ENCODE results near the gene ALOX12.

ALOX12 gene

GRCh38 chr17:7001318-7001961, 5.6 kb downstream of the ALOX12 start:
- Histone ChIP-seq H3K27ac (ENCODE audit: insufficient read depth, low read depth, low read length, poor library complexity, severe bottlenecking) (no peak overlapping the region), H3K9me3 (ENCODE audit: control insufficient read depth, low read length) (no peaks in the 10 kb centered on the region), H3K4me3 (ENCODE audit: insufficient read depth, low read depth, low read length) (no peak overlapping the region), H3K36me3 (ENCODE audit: control insufficient read depth, insufficient read depth, low read length) (no peaks in the 10 kb centered on the region), H3K4me1 (ENCODE audit: control insufficient read depth, insufficient read depth, low read length) (no peaks in the 10 kb centered on the region), H3K27me3 (ENCODE audit: control insufficient read depth, insufficient read depth, low read length, poor library complexity, severe bottlenecking) (peaks cover 7% of the 10 kb centered on the region)
- WGBS, 2 experiments: 67 to 73% methylated on average over 10 of the region's 10 CpGs

DNA sequence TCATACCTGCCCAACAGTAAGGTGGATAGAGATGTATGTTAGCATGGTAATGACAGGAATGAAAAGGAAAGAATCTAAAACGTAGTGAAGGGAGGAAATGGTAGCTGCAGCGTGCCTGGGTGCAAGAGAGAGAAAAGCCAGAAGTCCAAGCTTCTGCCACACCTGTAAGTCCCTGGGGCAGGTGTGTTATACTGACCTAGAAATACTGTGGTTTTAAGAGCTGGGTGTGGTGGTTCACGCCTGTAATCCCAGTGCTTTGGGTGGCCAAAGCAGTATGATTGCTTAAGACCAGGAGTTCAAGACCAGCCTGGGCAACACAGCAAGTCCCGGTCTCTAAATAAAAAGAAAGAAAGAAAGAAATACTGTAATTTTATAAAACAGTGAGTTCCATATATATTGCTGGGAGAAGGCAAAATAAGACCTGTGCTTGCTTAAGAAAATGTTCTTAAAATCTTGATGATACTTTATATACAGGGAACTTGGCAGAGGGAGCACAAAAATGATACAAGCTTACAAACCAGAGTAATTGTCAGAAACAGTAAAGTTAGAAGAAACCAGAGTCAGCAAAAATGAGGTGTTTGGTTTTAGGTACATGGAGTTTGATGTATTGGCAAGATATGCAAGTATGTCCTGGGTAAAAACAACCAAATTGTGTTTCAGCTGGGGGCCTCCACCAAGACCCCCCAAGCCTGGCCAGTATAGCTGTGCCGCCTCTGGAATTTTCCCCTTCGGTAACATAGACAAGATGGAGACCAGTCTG, 6.6 kb downstream of the ALOX12 start:
- Histone ChIP-seq H3K27me3 (ENCODE audit: control insufficient read depth, insufficient read depth, low read length, poor library complexity, severe bottlenecking) (no peaks in the 10 kb centered on the region), H3K27ac (ENCODE audit: insufficient read depth, low read depth, low read length, poor library complexity, severe bottlenecking) (no peak overlapping the region), H3K9me3 (ENCODE audit: control insufficient read depth, low read length) (no peaks in the 10 kb centered on the region), H3K4me3 (ENCODE audit: insufficient read depth, low read depth, low read length) (no peak overlapping the region), H3K36me3 (ENCODE audit: control insufficient read depth, insufficient read depth, low read length) (no peaks in the 10 kb centered on the region), H3K4me1 (ENCODE audit: control insufficient read depth, insufficient read depth, low read length) (no peaks in the 10 kb centered on the region)
- WGBS, 2 experiments: 94 to 96% methylated on average over 6 of the region's 6 CpGs

GRCh38 chr17:7003745-7004144, 7.9 kb downstream of the ALOX12 start:
- WGBS, 2 experiments: 94 to 100% methylated on average over 1 of the region's 2 CpGs
- Histone ChIP-seq H3K4me3 (ENCODE audit: insufficient read depth, low read depth, low read length) (no peak overlapping the region), H3K27me3 (ENCODE audit: control insufficient read depth, insufficient read depth, low read length, poor library complexity, severe bottlenecking) (no peaks in the 10 kb centered on the region), H3K9me3 (ENCODE audit: control insufficient read depth, low read length) (no peaks in the 10 kb centered on the region), H3K27ac (ENCODE audit: insufficient read depth, low read depth, low read length, poor library complexity, severe bottlenecking) (no peak overlapping the region), H3K36me3 (ENCODE audit: control insufficient read depth, insufficient read depth, low read length) (no peaks in the 10 kb centered on the region), H3K4me1 (ENCODE audit: control insufficient read depth, insufficient read depth, low read length) (no peaks in the 10 kb centered on the region)

- no peaks in the 10 kb centered on the region for H3K4me1 ChIP-seq (ENCODE audit: control insufficient read depth, insufficient read depth, low read length)
- 86 to 91% methylated on average over 2 of the region's 2 CpGs for WGBS, 2 experiments
- no peak overlapping the region for H3K4me3 ChIP-seq (ENCODE audit: insufficient read depth, low read depth, low read length)
- H3K27me3 ChIP-seq (ENCODE audit: control insufficient read depth, insufficient read depth, low read length, poor library complexity, severe bottlenecking): no peaks in the 10 kb centered on the region
- H3K36me3 ChIP-seq (ENCODE audit: control insufficient read depth, insufficient read depth, low read length): no peaks in the 10 kb centered on the region
- no peak overlapping the region for H3K27ac ChIP-seq (ENCODE audit: insufficient read depth, low read depth, low read length, poor library complexity, severe bottlenecking)
- H3K9me3 ChIP-seq (ENCODE audit: control insufficient read depth, low read length): no peaks in the 10 kb centered on the region
Measured at GRCh38 chr17:7004398-7005253, 8.8 kb downstream of the ALOX12 start.

GRCh38 chr17:7005716-7006115, 9.9 kb downstream of the ALOX12 start:
- Histone ChIP-seq H3K9me3 (ENCODE audit: control insufficient read depth, low read length) (no peaks in the 10 kb centered on the region), H3K27me3 (ENCODE audit: control insufficient read depth, insufficient read depth, low read length, poor library complexity, severe bottlenecking) (no peaks in the 10 kb centered on the region), H3K4me3 (ENCODE audit: insufficient read depth, low read depth, low read length) (no peak overlapping the region), H3K36me3 (ENCODE audit: control insufficient read depth, insufficient read depth, low read length) (no peaks in the 10 kb centered on the region), H3K27ac (ENCODE audit: insufficient read depth, low read depth, low read length, poor library complexity, severe bottlenecking) (no peak overlapping the region), H3K4me1 (ENCODE audit: control insufficient read depth, insufficient read depth, low read length) (peaks cover under 1% of the 10 kb centered on the region)
- 95% methylated on average over 6 of the region's 7 CpGs for WGBS, 2 experiments

- peaks cover 8% of the 10 kb centered on the region for H3K4me1 ChIP-seq (ENCODE audit: control insufficient read depth, insufficient read depth, low read length)
- 84 to 95% methylated on average over 2 of the region's 2 CpGs for WGBS, 2 experiments
- H3K36me3 ChIP-seq (ENCODE audit: control insufficient read depth, insufficient read depth, low read length): no peaks in the 10 kb centered on the region
- H3K9me3 ChIP-seq (ENCODE audit: control insufficient read depth, low read length): no peaks in the 10 kb centered on the region
- H3K27me3 ChIP-seq (ENCODE audit: control insufficient read depth, insufficient read depth, low read length, poor library complexity, severe bottlenecking): no peaks in the 10 kb centered on the region
- H3K4me3 ChIP-seq (ENCODE audit: insufficient read depth, low read depth, low read length): no peak overlapping the region
- H3K27ac ChIP-seq (ENCODE audit: insufficient read depth, low read depth, low read length, poor library complexity, severe bottlenecking): no peak overlapping the region
Measured at GRCh38 chr17:7007143-7007542, 11.3 kb downstream of the ALOX12 start.

DNA sequence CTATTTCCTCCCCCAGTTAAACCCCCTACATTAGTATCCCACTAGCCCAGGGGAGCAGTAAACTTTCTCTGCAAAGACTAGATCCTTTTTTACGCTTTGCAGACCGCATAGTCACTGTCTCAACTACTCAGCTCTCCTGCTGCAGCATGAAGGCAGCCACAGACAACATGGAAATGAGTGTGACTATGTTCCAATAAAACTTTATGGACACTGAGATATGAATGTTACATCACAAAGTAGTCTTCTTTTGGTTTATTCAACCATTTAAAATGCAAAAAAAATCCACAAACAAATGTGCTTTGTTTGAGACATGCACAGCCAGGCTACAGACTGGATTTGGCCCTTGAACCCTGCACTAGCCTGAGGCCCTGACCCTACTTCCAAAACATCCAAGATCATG, 14.7 kb downstream of the ALOX12 start:
- Histone ChIP-seq H3K27me3 (ENCODE audit: control insufficient read depth, insufficient read depth, low read length, poor library complexity, severe bottlenecking) (no peaks in the 10 kb centered on the region), H3K4me3 (ENCODE audit: insufficient read depth, low read depth, low read length) (no peak overlapping the region), H3K36me3 (ENCODE audit: control insufficient read depth, insufficient read depth, low read length) (no peaks in the 10 kb centered on the region), H3K27ac (ENCODE audit: insufficient read depth, low read depth, low read length, poor library complexity, severe bottlenecking) (no peak overlapping the region), H3K4me1 (ENCODE audit: control insufficient read depth, insufficient read depth, low read length) (peaks cover 21% of the 10 kb centered on the region), H3K9me3 (ENCODE audit: control insufficient read depth, low read length) (no peaks in the 10 kb centered on the region)
- WGBS, 2 experiments: 97% methylated on average over 2 of the region's 2 CpGs

DNA sequence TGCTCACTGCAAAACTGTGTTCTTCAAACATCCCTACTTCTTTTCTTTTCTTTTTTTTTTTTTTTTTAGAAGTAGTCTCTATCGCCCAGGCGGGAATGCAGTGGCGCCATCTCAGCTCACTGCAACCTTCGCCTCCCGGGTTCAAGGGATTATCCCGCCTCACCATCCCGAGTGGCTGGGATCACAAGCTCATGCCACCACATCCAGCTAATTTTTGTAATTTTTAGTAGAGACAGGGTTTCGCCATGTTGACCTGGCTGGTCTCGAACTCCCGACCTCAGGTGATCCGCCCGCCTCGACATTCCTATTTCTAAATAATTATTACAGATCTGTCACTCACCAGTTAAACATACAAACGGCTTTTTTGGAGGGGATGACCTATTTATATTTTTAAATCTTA, 15.6 kb downstream of the ALOX12 start:
- H3K4me1 ChIP-seq (ENCODE audit: control insufficient read depth, insufficient read depth, low read length): peaks cover 22% of the 10 kb centered on the region
- H3K4me3 ChIP-seq (ENCODE audit: insufficient read depth, low read depth, low read length): peak overlapping the region; percentile 77
- no peaks in the 10 kb centered on the region for H3K27me3 ChIP-seq (ENCODE audit: control insufficient read depth, insufficient read depth, low read length, poor library complexity, severe bottlenecking)
- H3K27ac ChIP-seq (ENCODE audit: insufficient read depth, low read depth, low read length, poor library complexity, severe bottlenecking): no peak overlapping the region
- WGBS, 2 experiments: 82 to 85% methylated on average over 14 of the region's 14 CpGs
- no peaks in the 10 kb centered on the region for H3K9me3 ChIP-seq (ENCODE audit: control insufficient read depth, low read length)
- H3K36me3 ChIP-seq (ENCODE audit: control insufficient read depth, insufficient read depth, low read length): no peaks in the 10 kb centered on the region

- peak overlapping the region; percentile 98 for H3K27ac ChIP-seq (ENCODE audit: insufficient read depth, low read depth, low read length, poor library complexity, severe bottlenecking)
- peak overlapping the region; percentile 77 for H3K4me3 ChIP-seq (ENCODE audit: insufficient read depth, low read depth, low read length)
- 5 to 6% methylated on average over 5 to 6 of the region's 6 CpGs for WGBS, 2 experiments
- no peaks in the 10 kb centered on the region for H3K9me3 ChIP-seq (ENCODE audit: control insufficient read depth, low read length)
- H3K4me1 ChIP-seq (ENCODE audit: control insufficient read depth, insufficient read depth, low read length): peaks cover 22% of the 10 kb centered on the region
- H3K36me3 ChIP-seq (ENCODE audit: control insufficient read depth, insufficient read depth, low read length): no peaks in the 10 kb centered on the region
- no peaks in the 10 kb centered on the region for H3K27me3 ChIP-seq (ENCODE audit: control insufficient read depth, insufficient read depth, low read length, poor library complexity, severe bottlenecking)
Measured at GRCh38 chr17:7011942-7012254, 16.0 kb downstream of the ALOX12 start.

All from ectodermal cell (in vitro differentiated cells).